ENCODE measurements around the gene STAB2.
"Not testable (repeated sequence)": the region's sequence is repeated elsewhere in the genome, so short reads cannot be mapped to it uniquely, and the experiment has no call there.

The STAB2 gene

DNA sequence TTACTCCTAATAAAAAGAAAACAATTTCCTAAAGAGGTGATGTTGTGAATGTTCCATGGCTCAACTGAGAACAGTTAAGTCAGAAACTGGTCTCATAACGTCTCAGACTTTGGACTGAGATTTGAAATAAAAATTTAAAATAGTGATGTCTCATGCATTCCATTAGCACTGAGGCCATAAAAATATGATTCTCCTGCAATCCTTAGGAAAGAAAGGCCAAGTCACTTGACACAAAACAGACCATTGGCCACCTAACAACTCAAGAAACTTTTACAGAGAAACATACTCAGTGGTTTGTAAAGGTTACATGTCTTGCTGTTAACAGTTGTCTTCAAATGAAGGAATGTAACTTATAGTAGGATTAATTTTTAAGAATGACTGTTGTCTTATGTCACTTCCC, 58.1 kb downstream of the STAB2 start:
- ATAC-seq (ENCODE audit: low read depth) (no peak), DNase-seq (ENCODE audit: low spot score in 2 of 2) (no peak)
- Mint-ChIP-seq H3K4me1 (no peaks in the 10 kb centered on the region), H3K27me3 (peaks cover 16% of the 10 kb centered on the region), H3K36me3 (no peaks in the 10 kb centered on the region), H3K9me3 (no peaks in the 10 kb centered on the region), H3K27ac (no peak overlapping the region), H3K4me3 (no peak overlapping the region)

GRCh38 chr12:103647267-103647666, 60.2 kb downstream of the STAB2 start:
- no peaks in the 10 kb centered on the region for H3K9me3 Mint-ChIP-seq
- no peak for DNase-seq (ENCODE audit: low spot score in 2 of 2)
- no peak for ATAC-seq (ENCODE audit: low read depth)
- H3K27me3 Mint-ChIP-seq, result peaks cover 16% of the 10 kb centered on the region
- no peak overlapping the region for H3K27ac Mint-ChIP-seq
- no peak overlapping the region for H3K4me3 Mint-ChIP-seq
- H3K36me3 Mint-ChIP-seq, result no peaks in the 10 kb centered on the region
- H3K4me1 Mint-ChIP-seq, result no peaks in the 10 kb centered on the region

DNA sequence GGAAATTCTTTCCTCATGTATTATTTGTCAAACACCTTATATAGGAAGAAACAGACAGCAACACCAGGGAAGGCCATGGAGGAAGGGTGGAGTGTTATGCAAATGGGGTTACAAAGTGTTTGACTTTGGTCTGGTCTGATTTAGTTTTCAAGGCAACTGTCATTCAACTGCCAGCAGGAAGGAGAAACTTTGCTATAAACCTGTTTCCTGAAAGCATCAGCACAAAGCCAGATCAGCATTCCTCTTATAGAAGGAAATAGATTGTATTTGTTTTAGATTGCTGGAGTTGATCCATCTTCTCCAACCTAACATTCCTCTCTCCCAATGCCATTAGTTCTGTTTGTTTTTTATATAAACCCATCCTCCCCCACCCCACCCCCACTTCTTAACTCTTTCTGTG, 65.7 kb downstream of the STAB2 start:
- Mint-ChIP-seq H3K27me3 (peaks cover 16% of the 10 kb centered on the region), H3K4me1 (no peaks in the 10 kb centered on the region), H3K9me3 (peaks cover 8% of the 10 kb centered on the region), H3K4me3 (no peak overlapping the region), H3K36me3 (no peaks in the 10 kb centered on the region), H3K27ac (no peak overlapping the region)
- ATAC-seq (ENCODE audit: low read depth) (no peak), DNase-seq (ENCODE audit: low spot score in 2 of 2) (no peak)

GRCh38 chr12:103653568-103654173, 66.6 kb downstream of the STAB2 start:
- DNase-seq (ENCODE audit: low spot score in 2 of 2); H3K4me1 Mint-ChIP-seq; H3K4me3 Mint-ChIP-seq; ATAC-seq (ENCODE audit: low read depth); H3K36me3 Mint-ChIP-seq; H3K9me3 Mint-ChIP-seq; H3K27ac Mint-ChIP-seq: not testable (repeated sequence)
- peaks cover 14% of the 10 kb centered on the region for H3K27me3 Mint-ChIP-seq

DNA sequence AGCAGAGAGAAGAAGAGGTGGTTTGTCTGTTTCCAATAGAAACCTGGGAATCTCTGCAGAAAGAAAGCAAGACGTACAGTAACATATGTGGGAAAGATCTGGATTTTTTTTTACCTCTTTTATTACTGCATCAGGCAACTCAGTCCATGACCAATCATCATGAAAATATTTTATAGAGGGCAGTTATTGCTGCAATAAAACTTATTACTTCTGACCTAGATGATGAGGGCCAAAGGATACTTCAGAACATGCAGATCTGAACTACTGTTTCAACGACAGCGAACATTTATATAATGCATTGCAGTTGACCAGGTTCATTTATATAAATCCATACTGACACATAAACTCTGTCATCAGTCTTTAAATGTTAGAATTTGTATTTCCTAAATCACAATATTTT, 67.7 kb downstream of the STAB2 start:
- Mint-ChIP-seq H3K27ac (no peak overlapping the region), H3K27me3 (peaks cover 14% of the 10 kb centered on the region), H3K4me3 (no peak overlapping the region), H3K4me1 (no peaks in the 10 kb centered on the region), H3K36me3 (no peaks in the 10 kb centered on the region), H3K9me3 (peaks cover 8% of the 10 kb centered on the region)
- no peak for DNase-seq (ENCODE audit: low spot score in 2 of 2)
- no peak for ATAC-seq (ENCODE audit: low read depth)

- DNase-seq (ENCODE audit: low spot score in 2 of 2) (no peak), ATAC-seq (ENCODE audit: low read depth) (no peak)
- Mint-ChIP-seq H3K4me1 (no peaks in the 10 kb centered on the region), H3K4me3 (no peak overlapping the region), H3K27me3 (peaks cover 16% of the 10 kb centered on the region), H3K36me3 (no peaks in the 10 kb centered on the region), H3K27ac (no peak overlapping the region), H3K9me3 (peaks cover 8% of the 10 kb centered on the region)
Measured at GRCh38 chr12:103656291-103656690, 69.2 kb downstream of the STAB2 start.

DNA sequence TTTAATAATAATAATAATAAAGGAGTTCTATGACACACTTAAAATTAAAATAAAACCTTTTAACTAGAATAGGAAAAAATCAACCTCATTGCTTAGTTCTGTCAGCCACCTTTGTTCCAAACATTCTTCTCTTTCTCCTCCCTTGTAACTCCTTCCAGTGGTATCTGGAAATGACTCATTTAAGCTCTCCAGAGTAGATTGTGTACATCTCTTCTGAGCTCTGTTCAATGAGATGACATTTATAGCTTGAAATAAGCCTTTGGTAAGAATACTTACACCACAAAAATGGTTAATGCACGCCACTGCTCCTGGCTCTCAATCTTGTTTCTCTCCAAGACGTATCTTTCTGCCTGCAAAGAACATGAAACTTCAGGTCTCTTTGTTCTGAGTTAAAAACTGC, 70.3 kb downstream of the STAB2 start:
- no peaks in the 10 kb centered on the region for H3K4me1 Mint-ChIP-seq

DNA sequence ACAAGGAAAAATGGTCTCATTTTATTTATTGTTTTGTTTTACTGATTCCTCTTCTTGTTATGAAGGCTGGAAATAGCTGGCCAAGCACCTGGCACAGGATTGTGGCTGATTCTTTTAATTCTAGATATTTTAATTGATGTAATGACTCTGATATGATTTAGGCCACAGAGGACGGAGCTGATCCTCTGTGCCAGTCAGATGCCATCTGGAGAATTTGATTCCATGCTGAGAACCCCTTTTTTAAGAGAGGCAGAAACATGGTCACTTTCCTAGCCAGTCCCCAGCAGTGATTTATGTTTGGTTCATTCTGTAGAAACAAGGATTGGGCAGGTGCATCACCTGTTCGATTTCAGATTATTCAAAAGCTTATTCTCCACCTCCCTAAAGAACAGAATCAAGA, 77.6 kb downstream of the STAB2 start:
- no peak overlapping the region for H3K4me3 Mint-ChIP-seq
- H3K27ac Mint-ChIP-seq, result no peak overlapping the region
- peaks cover 21% of the 10 kb centered on the region for H3K27me3 Mint-ChIP-seq
- ATAC-seq (ENCODE audit: low read depth), result no peak
- H3K4me1 Mint-ChIP-seq, result no peaks in the 10 kb centered on the region
- no peaks in the 10 kb centered on the region for H3K36me3 Mint-ChIP-seq
- H3K9me3 Mint-ChIP-seq, result no peaks in the 10 kb centered on the region
- no peak for DNase-seq (ENCODE audit: low spot score in 2 of 2)

More for the DNA sequence above, 70.3 kb downstream of the STAB2 start:
- ATAC-seq (ENCODE audit: low read depth) (no peak), DNase-seq (ENCODE audit: low spot score in 2 of 2) (no peak)
- Mint-ChIP-seq H3K4me3 (no peak overlapping the region), H3K27me3 (peaks cover 19% of the 10 kb centered on the region), H3K9me3 (peaks cover 8% of the 10 kb centered on the region), H3K36me3 (no peaks in the 10 kb centered on the region), H3K27ac (no peak overlapping the region)

DNA sequence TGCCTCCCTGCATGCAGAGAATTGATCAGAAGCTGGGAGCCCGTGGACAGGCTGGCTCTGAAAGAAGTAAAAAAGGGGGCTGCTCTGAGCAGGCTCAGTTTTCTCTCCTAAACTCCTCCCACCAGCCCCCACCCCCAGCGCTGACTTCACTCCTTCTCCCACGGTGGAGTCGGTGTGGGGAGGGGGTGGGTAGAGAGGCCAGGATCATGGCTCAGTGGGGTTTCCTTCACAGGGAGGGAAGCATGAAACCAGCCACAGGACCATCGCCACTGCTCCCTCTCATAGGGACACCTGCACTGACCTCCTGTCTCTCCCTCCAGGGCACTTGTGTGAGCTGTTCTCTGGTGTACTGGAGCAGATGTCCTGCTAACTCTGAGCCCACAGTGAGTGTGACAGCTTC, 78.9 kb downstream of the STAB2 start:
- no peaks in the 10 kb centered on the region for H3K36me3 Mint-ChIP-seq
- no peaks in the 10 kb centered on the region for H3K4me1 Mint-ChIP-seq
- peaks cover 19% of the 10 kb centered on the region for H3K27me3 Mint-ChIP-seq
- H3K4me3 Mint-ChIP-seq, result no peak overlapping the region
- no peak for ATAC-seq (ENCODE audit: low read depth)
- DNase-seq (ENCODE audit: low spot score in 2 of 2), result no peak
- H3K9me3 Mint-ChIP-seq, result no peaks in the 10 kb centered on the region
- H3K27ac Mint-ChIP-seq, result no peak overlapping the region

- H3K27ac Mint-ChIP-seq, result no peak overlapping the region
- no peak overlapping the region for H3K4me3 Mint-ChIP-seq
- DNase-seq (ENCODE audit: low spot score in 2 of 2), result no peak
- H3K27me3 Mint-ChIP-seq, result peaks cover 14% of the 10 kb centered on the region
- no peak for ATAC-seq (ENCODE audit: low read depth)
- H3K36me3 Mint-ChIP-seq, result no peaks in the 10 kb centered on the region
- H3K4me1 Mint-ChIP-seq, result no peaks in the 10 kb centered on the region
- no peaks in the 10 kb centered on the region for H3K9me3 Mint-ChIP-seq
Measured at GRCh38 chr12:103667125-103667524, 80.1 kb downstream of the STAB2 start.

- no peak overlapping the region for H3K4me3 Mint-ChIP-seq
- no peaks in the 10 kb centered on the region for H3K9me3 Mint-ChIP-seq
- no peaks in the 10 kb centered on the region for H3K36me3 Mint-ChIP-seq
- no peaks in the 10 kb centered on the region for H3K4me1 Mint-ChIP-seq
- peaks cover 14% of the 10 kb centered on the region for H3K27me3 Mint-ChIP-seq
- DNase-seq (ENCODE audit: low spot score in 2 of 2) (no peak), ATAC-seq (ENCODE audit: low read depth) (no peak)
- no peak overlapping the region for H3K27ac Mint-ChIP-seq
Measured at GRCh38 chr12:103668520-103668919, 81.4 kb downstream of the STAB2 start.

DNA sequence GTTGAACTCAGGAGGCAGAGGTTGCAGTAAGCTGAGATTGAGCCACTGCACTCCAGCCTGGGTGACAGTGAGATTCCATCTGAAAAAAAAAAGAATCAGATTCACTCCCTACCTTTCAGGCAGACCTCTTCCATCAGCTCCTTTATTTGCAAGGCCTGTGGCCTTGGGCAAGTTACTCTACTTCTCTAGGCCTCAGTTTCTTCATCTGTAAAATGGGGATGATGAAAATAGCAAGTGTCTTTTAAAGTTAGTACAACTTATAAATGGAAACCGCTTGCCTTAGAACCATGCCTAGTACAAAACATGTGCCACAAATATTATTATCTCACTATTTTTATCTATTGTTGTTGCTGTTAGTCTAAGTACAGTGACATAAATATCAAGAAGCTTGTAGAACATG, 84.3 kb downstream of the STAB2 start:
- H3K4me3 Mint-ChIP-seq, result no peak overlapping the region
- ATAC-seq (ENCODE audit: low read depth), result no peak
- no peak for DNase-seq (ENCODE audit: low spot score in 2 of 2)
- no peak overlapping the region for H3K27ac Mint-ChIP-seq
- H3K27me3 Mint-ChIP-seq, result peaks cover 11% of the 10 kb centered on the region
- H3K9me3 Mint-ChIP-seq, result no peaks in the 10 kb centered on the region
- H3K36me3 Mint-ChIP-seq, result no peaks in the 10 kb centered on the region
- H3K4me1 Mint-ChIP-seq, result no peaks in the 10 kb centered on the region

DNA sequence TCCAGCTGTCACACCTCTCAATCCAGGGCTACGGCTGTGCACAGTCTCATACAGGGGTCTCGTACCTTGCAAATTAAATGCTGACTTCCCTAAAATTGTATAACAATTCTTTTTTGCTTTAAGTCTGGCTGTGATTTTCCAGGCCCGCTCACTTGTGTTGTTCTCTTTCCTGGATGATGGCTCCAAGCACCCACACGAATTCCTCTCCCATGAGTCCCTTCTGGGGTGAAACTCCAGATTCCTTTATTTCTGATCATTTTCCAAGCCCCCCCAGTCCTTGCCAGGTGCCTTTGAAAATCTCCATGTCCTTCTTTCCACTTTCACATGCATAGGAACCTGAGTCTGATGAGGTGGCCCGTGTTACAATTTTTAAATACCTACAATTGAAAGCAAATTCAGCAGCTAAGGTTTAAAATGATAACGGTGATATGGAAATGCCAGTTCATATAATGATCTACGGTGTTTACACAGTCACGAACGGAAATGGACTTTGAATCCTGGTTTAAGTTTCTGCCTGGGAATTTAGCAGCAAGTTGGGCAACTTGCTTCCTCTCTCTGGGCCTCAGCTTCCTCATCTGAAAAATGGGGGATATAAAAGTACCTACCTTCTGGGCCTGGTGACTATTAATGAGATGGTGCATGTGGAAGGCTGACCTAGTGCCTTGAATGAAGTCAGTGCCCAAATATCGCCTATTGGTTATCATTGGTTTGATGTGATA, 85.5 kb downstream of the STAB2 start:
- Mint-ChIP-seq H3K27ac (no peak overlapping the region), H3K27me3 (peaks cover 12% of the 10 kb centered on the region), H3K36me3 (no peaks in the 10 kb centered on the region), H3K4me1 (no peaks in the 10 kb centered on the region), H3K9me3 (no peaks in the 10 kb centered on the region), H3K4me3 (no peak overlapping the region)
- no peak for DNase-seq (ENCODE audit: low spot score in 2 of 2)
- no peak for ATAC-seq (ENCODE audit: low read depth)

- Mint-ChIP-seq H3K27me3 (peaks cover 10% of the 10 kb centered on the region), H3K4me1 (no peaks in the 10 kb centered on the region), H3K4me3 (no peak overlapping the region), H3K36me3 (no peaks in the 10 kb centered on the region), H3K27ac (no peak overlapping the region), H3K9me3 (no peaks in the 10 kb centered on the region)
- ATAC-seq (ENCODE audit: low read depth) (no peak), DNase-seq (ENCODE audit: low spot score in 2 of 2) (no peak)
Measured at GRCh38 chr12:103673487-103673886, 86.4 kb downstream of the STAB2 start.

- DNase-seq (ENCODE audit: low spot score in 2 of 2) (no peak), ATAC-seq (ENCODE audit: low read depth) (no peak)
- Mint-ChIP-seq H3K27me3 (peaks cover 8% of the 10 kb centered on the region), H3K4me1 (no peaks in the 10 kb centered on the region), H3K36me3 (no peaks in the 10 kb centered on the region), H3K4me3 (no peak overlapping the region), H3K9me3 (no peaks in the 10 kb centered on the region), H3K27ac (no peak overlapping the region)
Measured at GRCh38 chr12:103673891-103674375, 86.9 kb downstream of the STAB2 start.

All from memory B cell (primary cell).